Measurements from ENCODE around the gene NPLOC4.
A peak's percentile ranks its signal among the peaks of the same experiment; 100 is the strongest.
"Not testable (repeated sequence)": the region's sequence is repeated elsewhere in the genome, so short reads cannot be mapped to it uniquely, and the experiment has no call there.

NPLOC4 gene

GRCh38 chr17:81636505-81637288, at the start of gene NPLOC4, which contains the start of gene TSPAN10:
TSS of gene NPLOC4 (minus strand) at chr17:81637112. CDS start at chr17:81636930, 182 bp downstream.
TSS of gene TSPAN10 (plus strand) at chr17:81637196. CDS start at chr17:81642413, 5,217 bp downstream.
- DNase-seq = peak; percentile 82 to 83

- DNase-seq = no peak
Measured at GRCh38 chr17:81686614-81687013, 49.7 kb upstream of the NPLOC4 start.

- peak; percentile 53 to 60 for DNase-seq
Measured at GRCh38 chr17:81685108-81685507, 48.2 kb upstream of the NPLOC4 start.

GRCh38 chr17:81684442-81684911, 47.6 kb upstream of the NPLOC4 start:
- no peak for DNase-seq

- DNase-seq = peak; percentile 96 to 97
Measured at GRCh38 chr17:81683584-81684441, 46.9 kb upstream of the NPLOC4 start, which contains the start of the genes ARL16 and HGS. TSS of gene ARL16 (minus strand) at chr17:81683797. CDS start at chr17:81683753, 44 bp downstream. TSS of gene HGS (plus strand) at chr17:81684011. CDS start at chr17:81684067, 56 bp downstream.

GRCh38 chr17:81683208-81683583, 46.3 kb upstream of the NPLOC4 start:
- DNase-seq = no peak

- DNase-seq = no peak
Measured at GRCh38 chr17:81682565-81683207, 45.8 kb upstream of the NPLOC4 start.

GRCh38 chr17:81681672-81682071, 44.8 kb upstream of the NPLOC4 start:
- no peak for DNase-seq

- DNase-seq = no peak
Measured at GRCh38 chr17:81680150-81680549, 43.2 kb upstream of the NPLOC4 start.

GRCh38 chr17:81676906-81677305, 40.0 kb upstream of the NPLOC4 start:
- DNase-seq = no peak

GRCh38 chr17:81675515-81676221, 38.8 kb upstream of the NPLOC4 start:
- not testable (repeated sequence) for DNase-seq

GRCh38 chr17:81673561-81674258, 36.8 kb upstream of the NPLOC4 start:
- no peak for DNase-seq

GRCh38 chr17:81672954-81673353, 36.0 kb upstream of the NPLOC4 start:
- DNase-seq = no peak

GRCh38 chr17:81672504-81672903, 35.6 kb upstream of the NPLOC4 start:
- no peak for DNase-seq

GRCh38 chr17:81667754-81668153, 30.8 kb upstream of the NPLOC4 start:
- no peak for DNase-seq

- peak; percentile 89 to 90 for DNase-seq
Measured at GRCh38 chr17:81666342-81667191, 29.7 kb upstream of the NPLOC4 start, which contains the start of the genes CCDC137 and OXLD1. TSS of gene CCDC137 (plus strand) at chr17:81666737. CDS start at chr17:81666767, 30 bp downstream. TSS of gene OXLD1 (minus strand) at chr17:81666605. CDS start at chr17:81666577, 28 bp downstream.

GRCh38 chr17:81666092-81666341, 29.1 kb upstream of the NPLOC4 start:
- peak in 1 of 2 donors; percentile 25 for DNase-seq

- peak; percentile 58 to 69 for DNase-seq
Measured at GRCh38 chr17:81665205-81666091, 28.5 kb upstream of the NPLOC4 start.

- DNase-seq = no peak
Measured at GRCh38 chr17:81664051-81664470, 27.1 kb upstream of the NPLOC4 start.

Measured in activated CD4-positive, alpha-beta T cell treated with anti-CD3 and anti-CD28 coated beads for 4 hours (primary cell).